OCI-M2 (cell line): ENCODE results near the gene SEPTIN5.

Experiments used
- DNase-seq: peaks from one replicate; lab custom pipeline; 2025; ENCODE audit not compliant: unreplicated experiment; lab: John Stamatoyannopoulos, UW

The SEPTIN5 gene

DNA sequence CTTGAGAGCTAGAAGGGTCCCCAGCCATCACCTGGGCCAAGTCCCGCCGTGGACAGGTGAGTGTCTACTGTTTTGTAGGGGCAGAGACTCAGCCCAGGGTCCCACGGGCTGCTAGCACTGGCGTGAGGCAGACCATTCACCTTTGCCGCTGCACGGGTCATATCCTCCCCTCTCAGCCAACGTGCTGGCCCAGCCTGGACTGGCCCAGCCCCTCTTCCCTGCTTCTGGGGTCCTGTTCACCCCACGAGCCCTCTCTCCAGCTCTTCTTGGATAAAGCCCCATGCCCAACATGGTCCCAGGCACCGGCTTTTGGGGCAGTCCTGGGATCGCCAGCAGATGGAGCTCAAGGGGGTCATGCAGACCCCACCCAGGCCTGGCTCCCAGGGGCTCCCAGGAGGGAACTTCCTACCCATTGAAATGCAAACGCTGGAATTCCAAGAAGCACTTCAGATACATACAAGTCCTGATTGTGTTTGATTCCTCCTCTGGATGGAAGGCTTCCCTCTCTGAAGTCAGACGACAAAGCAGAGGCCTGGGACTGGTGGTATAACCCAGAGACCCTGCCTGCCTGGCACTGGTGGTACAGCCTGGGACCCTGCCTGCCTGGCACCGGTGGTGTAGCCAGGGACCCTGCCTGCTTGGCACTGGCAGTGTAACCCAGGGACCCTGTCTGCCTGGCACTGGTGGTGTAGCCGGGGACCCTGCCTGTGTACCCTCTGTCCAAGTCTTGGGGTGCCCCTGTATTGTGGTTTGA, 8.9 kb upstream of the SEPTIN5 start:
- DNase-seq, result no peak

DNA sequence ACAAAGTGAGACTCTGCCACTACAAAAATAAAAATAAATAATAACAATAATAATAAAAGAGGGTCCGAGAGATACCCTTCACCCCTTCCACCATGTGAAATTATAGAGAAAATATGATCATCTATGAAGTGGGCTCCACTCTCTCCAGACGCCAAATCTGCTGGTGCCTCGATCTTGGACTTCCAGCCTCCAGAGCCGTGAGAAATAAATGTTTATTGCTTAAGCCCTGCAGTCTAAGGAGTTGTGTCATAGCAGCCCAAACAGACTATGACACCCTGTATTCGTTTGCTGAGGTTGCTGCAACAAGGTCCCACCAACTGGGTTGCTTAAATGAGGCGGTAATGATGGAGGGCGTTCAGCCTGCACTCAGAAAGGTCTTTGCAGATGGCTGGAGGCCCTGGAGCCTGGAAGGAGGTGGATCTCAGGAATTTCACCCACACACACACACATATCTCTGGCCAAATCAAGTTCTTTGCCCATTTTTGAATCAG, 7.6 kb upstream of the SEPTIN5 start:
- DNase-seq, result no peak

DNA sequence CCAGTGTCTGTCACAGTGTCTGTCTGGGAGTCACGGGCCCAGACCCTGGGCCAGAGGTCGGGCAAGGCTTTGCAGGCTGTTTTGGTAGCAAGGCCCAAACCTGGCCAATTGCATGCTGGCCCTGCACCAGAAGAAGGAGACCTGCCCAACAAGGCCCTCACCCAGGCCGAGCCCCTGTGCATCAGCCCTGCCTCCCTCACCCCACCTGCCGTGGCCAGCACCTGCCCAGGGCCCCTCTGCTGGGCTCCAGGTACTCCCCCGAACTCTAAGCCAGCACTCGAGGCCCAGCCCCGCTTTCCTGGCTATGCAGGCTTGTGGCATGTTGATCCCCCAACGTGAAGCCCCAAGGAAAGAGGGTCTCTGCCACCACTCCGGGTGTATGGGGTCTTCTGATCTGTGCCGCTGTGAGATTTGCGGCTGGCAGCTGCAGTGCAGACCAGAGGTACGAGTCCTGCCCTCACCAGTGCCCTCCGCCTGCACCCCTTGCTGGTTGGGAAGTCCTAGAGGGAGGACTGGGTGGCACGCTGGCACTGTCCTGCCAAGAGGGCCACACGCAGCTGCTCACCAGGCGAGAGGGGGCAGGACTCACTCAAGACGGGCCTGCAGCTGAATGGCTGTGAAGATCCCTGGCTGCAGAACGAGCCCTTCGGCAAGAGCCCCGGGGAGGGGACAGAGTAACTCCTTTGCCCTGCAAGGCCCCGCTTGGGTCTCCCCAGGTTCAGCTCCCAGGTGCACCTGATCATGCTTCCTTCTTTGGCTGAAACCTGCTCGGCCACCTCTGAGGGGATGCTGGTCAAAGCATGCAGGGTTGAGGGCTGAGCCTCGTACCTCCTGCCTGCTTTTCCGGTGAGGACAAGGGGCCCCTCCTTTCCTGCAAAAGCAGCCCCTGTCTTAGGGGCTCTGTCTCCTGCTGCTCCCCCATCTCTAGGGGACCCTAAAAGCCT, 6.7 kb upstream of the SEPTIN5 start:
- DNase-seq, result no peak

DNA sequence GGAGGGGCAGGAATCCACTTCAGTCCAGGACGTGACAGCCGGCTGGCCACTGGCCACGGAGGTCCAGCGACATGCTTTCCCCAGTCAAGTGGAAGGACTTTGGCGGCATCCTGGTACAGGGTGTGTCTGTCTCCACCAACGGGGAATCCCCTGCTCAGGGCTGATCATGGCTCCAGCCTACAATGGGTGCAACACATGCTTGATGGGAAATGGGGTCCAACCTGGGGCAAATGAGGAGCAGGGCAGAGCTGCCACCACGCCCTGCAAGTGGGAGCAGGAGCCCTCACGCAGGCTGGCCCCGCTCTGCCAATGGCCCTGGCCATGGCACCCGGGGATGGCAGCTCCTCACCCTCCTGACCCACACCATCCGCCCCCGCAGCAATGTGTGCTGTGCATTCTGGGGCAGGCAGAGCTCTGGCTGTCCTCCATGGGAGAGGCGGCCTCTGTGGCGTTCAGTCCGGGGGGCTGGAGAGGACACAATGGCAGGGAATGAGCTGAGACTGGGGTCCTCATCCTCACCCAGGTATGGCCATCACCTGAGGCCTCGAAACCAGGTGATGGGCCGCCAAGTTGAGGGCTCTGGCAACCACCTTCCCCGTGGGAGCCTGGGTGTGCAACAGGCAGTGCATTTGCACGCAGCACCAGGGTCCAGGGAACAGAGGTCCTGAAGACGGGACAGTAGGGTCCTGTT, 5.8 kb upstream of the SEPTIN5 start:
- DNase-seq, result no peak

DNA sequence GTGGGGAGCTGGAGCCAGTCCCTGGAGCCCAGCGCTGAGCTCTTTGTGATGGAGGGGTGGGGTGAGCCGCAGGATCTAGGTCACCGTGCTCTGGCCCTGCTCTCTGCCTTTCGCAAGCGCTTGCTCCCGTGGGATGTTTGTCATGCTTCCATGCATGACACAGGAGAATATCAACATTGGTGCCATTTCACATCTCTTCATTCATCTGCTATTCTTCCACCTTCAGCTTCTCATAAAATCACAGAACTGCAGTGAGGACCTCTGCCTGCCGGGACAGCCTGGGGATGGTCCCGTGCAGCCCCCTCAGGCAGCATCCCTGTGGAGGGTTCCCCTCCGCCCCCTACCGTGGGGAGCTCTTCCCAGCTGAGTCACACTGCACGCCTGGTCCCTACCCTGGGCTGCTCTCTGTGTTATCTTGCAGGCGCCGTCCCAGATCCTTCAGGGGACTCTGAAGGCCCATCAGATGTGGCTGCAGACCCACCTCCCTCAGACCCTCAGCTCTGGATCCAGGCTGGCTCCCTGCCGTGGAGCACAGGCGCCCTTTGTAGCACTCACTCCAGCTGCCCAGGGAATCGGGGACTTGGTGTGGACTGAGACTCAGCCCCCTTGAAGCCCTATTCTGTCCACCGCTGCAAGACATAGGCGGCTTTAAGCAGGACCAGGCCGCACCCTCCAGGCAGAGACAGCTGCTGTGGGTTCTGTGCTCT, 5.1 kb upstream of the SEPTIN5 start:
- no peak for DNase-seq

DNA sequence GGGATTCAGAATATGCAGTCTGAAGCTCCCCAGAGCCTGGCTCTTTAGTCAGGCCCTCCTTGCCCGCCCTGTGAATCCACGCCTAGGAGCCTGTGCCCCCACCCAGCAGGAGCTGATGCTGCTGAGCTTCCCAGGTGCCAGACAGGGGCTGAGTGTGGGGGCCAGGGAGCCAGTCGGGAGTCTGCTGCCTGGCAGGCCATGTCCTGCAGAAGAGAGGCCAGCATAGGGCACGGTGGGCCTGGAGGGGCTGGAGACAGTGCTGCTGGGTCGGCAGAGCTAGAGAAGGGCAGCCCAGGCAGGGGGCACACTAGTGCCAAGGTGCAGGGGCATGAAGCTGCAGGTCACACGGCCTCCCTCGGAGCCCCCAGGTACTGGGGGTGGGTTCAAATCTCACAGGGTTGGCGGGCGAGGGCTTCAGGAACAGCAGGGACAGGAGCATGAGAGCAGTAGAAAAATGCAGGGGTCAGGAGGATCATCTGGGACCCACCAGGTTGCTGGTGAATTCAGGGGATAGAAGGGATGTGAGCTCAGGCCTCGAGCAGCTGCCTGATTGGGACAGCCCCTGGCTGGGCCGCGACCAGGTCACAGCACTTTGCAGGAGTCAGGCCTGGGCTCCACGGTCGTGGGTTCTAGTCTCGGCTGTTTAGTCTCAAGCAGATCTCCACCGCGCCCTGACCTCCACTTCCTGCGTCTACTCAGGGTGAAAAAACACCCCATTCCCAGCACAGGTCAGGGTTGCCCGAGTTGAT, 4.1 kb upstream of the SEPTIN5 start:
- no peak for DNase-seq

DNA sequence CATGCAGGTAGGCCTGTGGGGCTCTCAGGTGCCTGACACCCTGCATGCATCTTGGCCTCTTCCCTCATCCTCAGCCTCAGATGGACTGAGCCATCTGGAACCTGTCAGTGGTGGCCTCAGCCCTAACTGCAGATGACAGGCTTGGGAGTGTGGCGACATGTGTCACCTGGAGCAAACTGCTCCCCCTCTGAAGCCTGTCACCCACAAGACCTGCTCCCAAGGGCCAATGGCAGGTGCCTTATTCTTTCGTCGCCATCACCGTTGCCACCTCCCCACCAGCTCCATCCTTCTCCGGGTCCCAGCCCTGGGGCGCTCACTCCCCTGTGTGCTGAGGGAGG, 3.6 kb upstream of the SEPTIN5 start:
- DNase-seq, result no peak

DNA sequence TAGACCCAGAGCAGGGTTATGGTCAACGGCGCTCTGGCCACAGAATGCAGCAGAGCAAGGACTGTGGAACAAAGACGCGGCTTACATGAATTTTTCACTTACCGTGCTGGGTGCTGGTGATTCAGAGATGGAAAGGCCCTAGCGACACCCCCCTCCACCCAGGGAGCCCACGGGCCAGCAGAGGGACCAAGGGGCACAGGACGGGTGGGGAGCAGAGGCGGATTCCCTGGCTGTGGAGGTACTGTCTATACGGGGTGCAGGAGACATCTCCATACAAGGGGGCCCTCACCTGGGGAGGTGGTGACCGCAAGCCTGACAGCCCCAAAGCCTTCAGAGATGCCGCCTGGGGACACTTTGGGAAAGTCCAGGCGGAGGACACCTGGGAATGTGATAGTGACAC, 1.1 kb upstream of the SEPTIN5 start:
- DNase-seq, result no peak

DNA sequence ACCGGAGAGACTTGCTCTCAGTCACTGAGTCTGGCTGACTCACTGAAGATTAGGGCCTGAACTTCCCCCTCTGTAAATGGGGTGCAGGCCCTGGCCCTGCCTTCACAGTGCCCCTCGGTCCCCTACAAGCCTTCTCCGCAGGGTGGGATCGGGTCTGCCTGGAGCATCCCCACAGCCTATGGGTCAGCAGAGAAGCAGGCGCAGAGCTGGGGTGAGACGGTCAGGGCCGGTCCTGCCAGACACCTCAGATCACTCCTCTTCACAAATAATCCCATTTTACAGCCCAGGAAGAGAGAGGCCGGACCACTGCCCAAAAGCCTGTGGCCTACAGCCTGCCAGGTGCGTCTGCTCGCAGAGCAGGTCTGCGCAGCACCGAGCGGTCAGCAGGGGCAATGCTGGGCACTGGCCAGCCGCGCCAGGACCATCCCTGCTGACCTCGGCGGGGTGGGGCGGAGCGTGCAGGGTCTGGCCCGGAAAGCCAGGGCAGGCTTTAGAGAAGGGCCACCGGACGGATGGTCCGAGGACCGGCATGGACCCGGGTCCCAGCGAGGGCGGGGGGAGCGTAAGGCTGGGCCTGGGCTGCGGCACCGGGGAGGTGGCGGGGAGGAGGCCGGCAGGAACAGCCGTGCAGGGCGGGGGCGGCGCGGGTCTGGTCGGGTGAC, 522 bp upstream of the SEPTIN5 start:
- no peak for DNase-seq

DNA sequence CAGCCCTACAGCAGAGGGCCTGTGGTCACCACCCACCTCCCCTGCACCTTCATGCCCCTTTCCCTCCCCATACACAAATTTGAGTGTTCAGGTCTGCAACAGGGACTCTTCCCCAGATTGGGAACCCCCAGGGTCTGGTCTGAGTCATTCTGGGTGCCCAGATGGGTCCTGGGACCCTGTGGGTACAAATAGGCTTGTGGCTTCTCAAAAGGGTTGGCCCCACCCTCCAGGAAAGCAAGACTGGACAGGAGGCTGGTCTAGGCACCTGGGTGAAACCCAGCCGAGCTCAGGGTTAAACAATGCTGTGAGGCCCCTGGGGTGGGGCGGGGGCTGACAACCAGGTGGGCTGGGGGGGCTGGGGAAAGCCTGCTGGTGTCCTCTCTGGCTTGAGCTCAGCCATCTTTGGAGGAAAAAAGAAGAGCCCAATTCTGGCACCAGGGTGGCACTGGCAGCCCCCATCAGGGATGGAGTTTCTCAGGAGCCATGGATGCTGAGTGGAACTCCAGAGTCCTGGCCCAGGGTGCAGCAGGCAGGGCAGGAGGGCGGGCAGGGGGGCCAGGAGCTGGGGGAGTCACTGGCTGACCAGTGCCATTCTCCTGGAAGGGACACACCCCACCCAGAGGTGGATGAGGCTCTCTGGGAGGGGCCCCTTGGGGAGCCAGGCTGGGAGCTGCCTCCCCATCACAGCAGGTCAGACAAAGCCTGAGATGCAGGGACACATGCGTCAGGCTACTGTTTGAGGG, 1.1 kb downstream of the SEPTIN5 start:
- DNase-seq, result no peak

DNA sequence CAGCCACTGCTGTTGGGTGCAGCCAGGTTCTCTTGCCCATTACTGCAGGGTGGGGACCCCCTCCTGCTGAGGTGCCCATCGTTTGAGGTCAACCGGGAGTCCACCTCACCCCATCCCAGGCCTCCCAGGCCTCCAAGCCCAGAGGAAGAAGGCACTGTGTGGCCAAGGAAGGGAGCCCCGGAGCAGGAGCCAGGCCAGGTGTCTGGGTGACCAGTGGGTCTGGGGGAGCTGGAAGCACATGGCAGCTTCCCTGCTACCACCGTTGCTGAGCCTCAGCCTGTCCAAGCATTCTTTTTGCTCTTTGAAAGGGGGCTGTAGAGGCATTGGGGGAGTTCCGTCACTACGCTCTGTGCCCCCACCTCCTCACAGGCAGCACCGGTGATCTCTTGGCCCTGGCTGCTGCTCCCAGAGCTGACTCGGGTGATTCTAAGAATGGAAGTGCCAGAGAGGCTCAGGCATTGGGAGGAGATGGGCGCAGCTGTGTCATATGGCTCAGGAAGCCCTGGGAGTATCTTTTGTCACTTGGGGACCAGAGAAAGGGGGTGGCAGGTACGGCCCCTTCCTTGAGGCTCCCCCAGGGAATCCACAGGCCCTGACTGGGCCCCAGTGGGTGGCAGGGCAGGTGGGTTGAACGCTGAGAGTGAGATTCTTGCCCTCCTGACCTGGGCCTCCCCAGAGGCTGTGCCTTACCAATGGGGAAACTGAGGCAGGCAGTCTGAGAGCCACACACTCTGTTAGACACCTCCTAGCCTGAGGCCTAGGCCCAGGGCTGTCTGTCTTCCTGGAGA, 1.9 kb downstream of the SEPTIN5 start:
- DNase-seq, result no peak

DNA sequence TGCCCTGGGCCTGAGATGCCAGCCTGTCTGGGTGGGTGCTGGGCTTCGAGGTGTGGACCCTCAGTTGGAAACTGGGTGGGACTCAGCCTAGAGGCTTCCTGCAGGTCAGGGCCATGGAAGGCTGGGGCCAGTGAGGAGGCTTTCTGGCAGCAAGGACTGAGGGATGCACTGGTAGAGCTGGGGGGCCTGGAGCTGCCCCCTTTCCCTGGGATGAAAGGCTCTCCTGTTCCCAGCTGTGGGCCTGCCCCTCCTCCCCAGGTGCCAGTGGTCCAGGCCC, 2.5 kb downstream of the SEPTIN5 start:
- DNase-seq, result no peak

DNA sequence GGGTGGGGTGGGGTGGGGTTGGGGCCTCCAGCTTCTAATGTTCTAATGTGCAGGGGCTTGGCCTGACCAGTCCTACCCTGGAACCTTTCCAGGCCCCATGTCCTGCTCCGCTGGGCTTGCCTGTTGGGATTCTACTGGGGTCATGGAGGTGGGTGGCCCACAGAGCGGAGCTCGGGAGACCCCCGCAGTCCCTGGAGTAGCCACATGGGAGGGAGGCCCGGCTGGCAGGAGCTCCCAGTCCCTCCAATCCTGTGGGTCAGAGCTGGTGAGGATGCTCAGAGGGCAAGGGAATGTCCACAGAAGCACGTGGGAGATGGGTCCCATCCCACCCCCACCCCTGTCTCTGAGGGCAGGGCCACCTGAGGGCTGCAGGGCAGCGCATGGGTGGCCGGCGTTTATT, 2.9 kb downstream of the SEPTIN5 start:
- no peak for DNase-seq

DNA sequence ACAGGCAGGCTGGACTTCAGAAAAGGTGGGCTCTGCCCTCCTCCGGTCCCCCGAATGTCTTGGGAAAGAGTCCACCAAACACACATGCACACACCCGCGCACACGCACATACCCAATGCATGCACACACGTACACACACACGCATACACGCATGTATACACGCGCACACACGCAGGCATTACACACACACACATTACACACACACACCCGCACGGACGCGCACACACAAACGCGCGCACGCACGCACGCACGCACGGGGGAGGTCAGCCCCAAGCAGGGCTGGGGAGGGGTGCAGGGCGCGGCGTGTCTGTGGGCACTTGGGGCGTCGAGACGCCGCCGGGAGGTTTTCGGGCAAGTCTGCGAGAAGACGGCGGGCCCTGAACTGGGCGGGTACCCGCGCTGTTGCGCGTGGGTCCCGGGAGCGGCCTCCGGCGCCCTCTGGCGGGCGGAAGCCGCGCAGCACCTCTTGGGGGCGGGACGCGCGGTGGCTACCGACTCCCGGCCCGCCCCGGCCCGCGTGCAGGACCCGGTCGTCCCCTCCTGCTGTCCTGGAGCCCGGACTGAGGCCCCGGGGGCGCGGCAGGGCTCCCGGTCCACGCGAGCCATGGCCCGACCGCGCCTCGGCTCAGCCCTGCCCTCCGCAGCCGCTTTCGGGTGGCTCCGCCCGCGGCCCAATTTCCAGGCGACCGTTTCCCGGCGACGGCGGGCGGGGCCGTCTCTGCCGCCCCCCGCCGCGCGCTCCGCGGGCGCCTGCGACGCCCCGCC, 3.6 kb downstream of the SEPTIN5 start:
- DNase-seq, result no peak

DNA sequence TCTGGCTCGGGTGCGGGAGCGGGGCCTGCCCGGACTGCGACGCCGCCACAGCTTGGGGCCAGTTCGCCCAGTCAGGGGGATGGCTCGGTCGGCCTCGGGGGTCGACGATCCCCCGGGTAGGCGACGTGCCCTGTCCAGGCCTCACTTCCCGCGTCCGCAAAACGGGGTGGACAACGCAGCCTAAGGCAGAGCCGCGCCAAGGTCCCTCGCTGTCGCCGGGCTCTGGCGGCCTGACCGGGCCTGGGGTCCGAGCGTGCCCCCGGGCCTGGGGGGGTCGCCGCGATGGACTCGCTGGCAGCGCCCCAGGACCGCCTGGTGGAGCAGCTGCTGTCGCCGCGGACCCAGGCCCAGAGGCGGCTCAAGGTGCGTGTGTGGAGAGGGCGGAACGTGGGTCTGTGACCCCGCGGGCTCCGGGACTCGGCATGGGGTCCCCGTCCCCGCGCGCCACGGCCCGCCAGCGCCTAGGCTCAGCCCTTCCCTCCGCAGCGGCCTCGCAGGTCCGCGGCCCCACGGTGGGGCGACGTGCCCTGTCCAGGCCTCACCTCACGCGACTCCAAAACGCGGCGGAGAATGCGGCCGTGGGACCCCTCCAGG, 4.2 kb downstream of the SEPTIN5 start:
- no peak for DNase-seq

DNA sequence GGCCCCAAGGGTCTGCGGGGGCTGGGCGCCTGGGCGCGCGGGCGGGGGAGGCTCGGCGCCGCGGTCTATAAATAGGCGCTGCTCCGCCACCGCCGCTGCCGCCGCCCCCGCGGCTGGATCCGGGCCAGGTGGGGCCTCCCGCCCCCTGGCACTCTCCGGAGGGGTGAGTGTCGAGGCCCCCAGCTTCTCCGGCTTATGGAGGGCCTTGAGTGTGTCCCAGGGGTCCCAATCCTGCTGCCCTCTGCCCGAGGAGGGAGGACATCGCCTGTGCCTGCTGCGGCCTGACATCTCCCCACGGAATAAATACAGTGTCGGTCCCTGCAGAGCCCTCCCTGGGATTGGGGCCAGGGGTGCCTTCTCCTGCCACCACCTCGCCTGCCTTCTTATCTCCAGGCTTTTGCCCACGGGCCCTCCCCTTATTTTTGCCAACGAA, 4.8 kb downstream of the SEPTIN5 start:
- no peak for DNase-seq

DNA sequence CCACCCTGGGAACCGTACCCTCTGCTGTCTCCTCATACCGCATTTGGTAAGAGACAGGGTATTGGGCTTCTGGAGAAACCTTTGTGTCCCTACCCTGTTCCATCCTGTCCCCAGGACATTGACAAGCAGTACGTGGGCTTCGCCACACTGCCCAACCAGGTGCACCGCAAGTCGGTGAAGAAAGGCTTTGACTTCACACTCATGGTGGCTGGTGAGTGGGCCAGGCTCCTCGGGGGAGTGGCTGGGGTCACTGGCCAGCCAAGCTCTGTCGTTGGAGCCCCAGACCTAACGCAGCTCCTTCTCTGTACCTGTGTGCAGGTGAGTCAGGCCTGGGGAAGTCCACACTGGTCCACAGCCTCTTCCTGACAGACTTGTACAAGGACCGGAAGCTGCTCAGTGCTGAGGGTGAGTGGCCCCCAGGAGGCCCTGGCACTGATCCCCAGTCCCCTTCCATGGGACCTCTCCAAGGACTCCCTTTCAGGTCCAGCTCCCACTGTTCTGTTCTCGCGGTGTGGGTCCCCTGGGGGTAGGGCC, 5.3 kb downstream of the SEPTIN5 start:
- no peak for DNase-seq
